AG04450 (cell line): ENCODE results near the gene SLC45A2. TPM values are rescaled to one million over a fixed set of nuclear protein-coding genes. Genes with fewer than 3 reads are reported as not detected.

Experiments
- CTCF ChIA-PET: fragments of 300-600, 350-600 bp; formaldehyde crosslinking; extraction: SDS; loops from one replicate; lab custom pipeline; 2022; ENCODE audit warnings: antibody characterized with exemption, inconsistent platforms; lab: Charles Lee
- POLR2A ChIA-PET: fragments of 350-600 bp; formaldehyde crosslinking; extraction: SDS; loops from one replicate; lab custom pipeline; 2021; ENCODE audit warnings: antibody characterized with exemption, inconsistent platforms; lab: Yijun Ruan, JAX
- DNase-seq: peaks from one replicate; pipeline ENCODE4 v3.0.0-alpha.2; 2011; ENCODE audit warnings: low read depth, low spot score
- H3K27ac ChIP-seq: one replicate; pipeline ENCODE4 v1.5.1; 2012; ENCODE audit warnings: low read depth, low read length, control low read depth
- H3K27me3 ChIP-seq: one replicate; pipeline ENCODE4 v1.6.0; 2012; ENCODE audit warnings: low read length; ENCODE audit not compliant: control insufficient read depth, insufficient read depth
- H3K4me3 ChIP-seq: 2 replicates; pipeline ENCODE4 v1.5.1; 2011; ENCODE audit warnings: mild to moderate bottlenecking, low read depth, low read length, control low read depth
- H3K9me3 ChIP-seq: 2 replicates; pipeline ENCODE4 v1.5.1; 2012; ENCODE audit warnings: low read length; ENCODE audit not compliant: control insufficient read depth, insufficient read depth
- CTCF ChIP-seq: IDR thresholded peaks from 2 replicates; pipeline ENCODE4 v1.5.1; 2011; ENCODE audit warnings: low read depth, low read length, control low read depth, inconsistent platforms
- polyA plus RNA-seq: library from polyadenylated mRNA; depleted of rRNA; stranded (reverse); fragments of >200 nt; gene quantifications from 2 replicates; pipeline ENCODE4 v1.2.3, GENCODE V29; 2011

SLC45A2 gene
- polyA plus RNA-seq, 1 experiment: not detected

DNA sequence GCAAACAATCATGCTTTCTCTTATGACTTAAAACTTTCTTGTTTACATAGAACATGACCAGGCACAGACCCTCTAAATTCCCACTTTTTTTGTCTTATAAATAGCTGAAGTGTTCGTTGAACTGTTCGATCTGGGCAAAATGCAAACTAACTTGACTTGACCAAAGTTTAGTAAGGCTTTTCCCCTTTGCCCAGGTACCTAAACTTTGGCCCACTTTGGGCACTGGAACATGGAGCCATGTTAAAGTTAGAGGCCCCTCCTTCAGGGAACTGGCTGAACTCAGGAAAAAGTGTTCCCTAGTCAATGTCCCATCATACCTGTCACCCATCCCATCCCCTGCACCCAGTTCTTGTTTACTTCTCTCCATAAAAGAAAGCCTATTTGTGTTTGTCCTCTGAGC is 32.8 kb upstream of the SLC45A2 start:
- ChIA-PET CTCF (interaction anchor here (1.1 to 1.3 kb wide), 2 partner anchors 20 to 47 kb away, joined by 3 to 6 read pairs; no protein-coding TSS in a partner anchor), POLR2A (no interaction called here)
- H3K4me3 ChIP-seq: no peak overlapping the region
- no peak overlapping the region for H3K27ac ChIP-seq
- no peaks in the 10 kb centered on the region for H3K9me3 ChIP-seq
- no peak for DNase-seq
- no peak for TF ChIP-seq CTCF
- H3K27me3 ChIP-seq: no peaks in the 10 kb centered on the region

DNA sequence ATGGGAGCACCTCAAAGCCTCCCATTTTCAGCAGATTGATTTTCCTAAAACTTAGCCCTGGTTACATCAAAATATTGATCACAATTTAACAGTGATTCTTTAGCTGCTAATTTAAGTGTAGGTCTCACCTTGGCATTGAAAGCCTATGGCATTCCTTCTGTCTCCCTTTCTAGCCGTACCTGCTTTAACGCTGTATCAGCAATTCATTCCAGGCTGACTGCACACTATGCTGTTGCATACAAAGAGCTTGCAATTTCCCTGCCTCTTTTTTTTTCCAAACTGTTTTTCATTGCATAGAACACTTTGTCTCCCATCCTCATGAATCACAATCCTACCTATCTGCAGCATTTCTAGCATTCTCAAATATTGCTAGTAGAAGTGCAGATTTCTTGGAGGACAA is 32.3 kb upstream of the SLC45A2 start:
- H3K27ac ChIP-seq: no peak overlapping the region
- no peak for DNase-seq
- H3K9me3 ChIP-seq: no peaks in the 10 kb centered on the region
- H3K4me3 ChIP-seq: no peak overlapping the region
- CTCF ChIA-PET: no interaction called here
- POLR2A ChIA-PET: no interaction called here
- TF ChIP-seq CTCF: no peak
- no peaks in the 10 kb centered on the region for H3K27me3 ChIP-seq

DNA sequence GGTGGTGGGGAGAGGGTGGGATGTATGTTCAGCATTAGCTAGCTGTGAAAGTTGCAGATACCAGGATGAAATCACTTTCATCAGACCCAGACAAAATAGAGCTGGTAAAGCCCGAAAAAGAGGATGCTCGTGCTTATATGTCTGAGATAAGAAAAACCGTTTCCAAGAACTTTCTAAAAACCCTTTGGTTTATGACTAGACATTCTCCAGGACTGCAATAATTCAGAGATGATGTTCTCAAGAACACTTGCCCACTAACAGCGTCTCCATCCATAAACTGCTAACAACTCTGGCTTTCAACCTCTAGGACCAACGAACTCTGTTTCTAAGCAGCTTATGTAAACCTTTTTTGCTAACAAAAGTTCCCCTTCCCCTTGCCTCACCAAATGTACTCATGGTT is 31.7 kb upstream of the SLC45A2 start:
- H3K9me3 ChIP-seq: no peaks in the 10 kb centered on the region
- no peak overlapping the region for H3K27ac ChIP-seq
- TF ChIP-seq CTCF: no peak
- H3K4me3 ChIP-seq: no peak overlapping the region
- H3K27me3 ChIP-seq: no peaks in the 10 kb centered on the region
- CTCF ChIA-PET: interaction anchor here (1.0 kb wide), 1 partner anchor 19 kb away, joined by 3 read pairs; no protein-coding TSS in a partner anchor
- no peak for DNase-seq
- POLR2A ChIA-PET: no interaction called here

- DNase-seq: no peak
- no peak overlapping the region for H3K27ac ChIP-seq
- TF ChIP-seq CTCF: no peak
- POLR2A ChIA-PET: no interaction called here
- no peak overlapping the region for H3K4me3 ChIP-seq
- CTCF ChIA-PET: interaction anchor here (1.0 kb wide), 1 partner anchor 18 kb away, joined by 3 read pairs; no protein-coding TSS in a partner anchor
- H3K9me3 ChIP-seq: no peaks in the 10 kb centered on the region
- H3K27me3 ChIP-seq: no peaks in the 10 kb centered on the region
These were observed 30.8 kb upstream of the SLC45A2 start for GRCh38 chr5:34015120-34015822.

- no peak for TF ChIP-seq CTCF
- POLR2A ChIA-PET: no interaction called here
- Histone ChIP-seq H3K27me3 (no peaks in the 10 kb centered on the region), H3K27ac (no peak overlapping the region), H3K9me3 (no peaks in the 10 kb centered on the region), H3K4me3 (no peak overlapping the region)
- CTCF ChIA-PET: no interaction called here
- no peak for DNase-seq
These were observed 30.1 kb upstream of the SLC45A2 start for GRCh38 chr5:34014626-34015025.
